H1 (cell line): ENCODE results near the gene DCP1B. TPM values are rescaled to one million over a fixed set of nuclear protein-coding genes. Genes with fewer than 3 reads are reported as not detected.

ENCODE experiments used
- CTCF ChIA-PET: fragments of 300-600 bp; sonication (Branson Sonifier 250); formaldehyde crosslinking; loops from one replicate; lab custom pipeline; 2021; ENCODE audit not compliant: partially characterized antibody; lab: Charles Lee
- POLR2A ChIA-PET: fragments of 300-600 bp; sonication (Branson Sonifier 250); formaldehyde crosslinking; loops from one replicate; lab custom pipeline; 2021; ENCODE audit warnings: inconsistent platforms; ENCODE audit not compliant: partially characterized antibody; lab: Charles Lee
- DNase-seq, 2 experiments: peaks; one replicate each; pipeline versions ENCODE4 v3.0.0 to v3.0.0-alpha.2; 2010 to 2022; ENCODE audit warnings: low spot score in 2 of 2, low read depth in 1 of 2, mixed read lengths in 1 of 2
- FAIRE-seq: peaks from 2 replicates; lab custom pipeline; 2011; peaks lifted over from hg19 to GRCh38; lab: Jason Lieb, UNC
- H2AFZ ChIP-seq: 2 replicates; pipeline ENCODE4 v1.8.1; 2012; ENCODE audit warnings: low read length, inconsistent platforms
- H2AK5ac ChIP-seq: 2 replicates; pipeline ENCODE4 v1.6.1; 2013; ENCODE audit warnings: low read depth, low read length
- H2BK120ac ChIP-seq: replicated peaks from 2 replicates; pipeline ENCODE3; 2013; ENCODE audit warnings: low read depth, low read length, inconsistent platforms
- H2BK12ac ChIP-seq: 2 replicates; pipeline ENCODE4 v1.6.1; 2013; ENCODE audit warnings: low read depth, low read length
- H2BK15ac ChIP-seq: 2 replicates; pipeline ENCODE4 v1.6.1; 2013; ENCODE audit warnings: low read length
- H2BK20ac ChIP-seq: 2 replicates; pipeline ENCODE4 v1.6.1; 2013; ENCODE audit warnings: low read length
- H2BK5ac ChIP-seq: 2 replicates; pipeline ENCODE4 v1.6.1; 2013; ENCODE audit warnings: low read depth, low read length
- H3K14ac ChIP-seq: 2 replicates; pipeline ENCODE4 v1.6.1; 2013; ENCODE audit warnings: inconsistent platforms; ENCODE audit not compliant: insufficient read length
- H3K18ac ChIP-seq: 2 replicates; pipeline ENCODE4 v1.6.1; 2013; ENCODE audit warnings: low read length; ENCODE audit errors: extremely low read depth
- H3K23ac ChIP-seq: 2 replicates; pipeline ENCODE4 v1.6.1; 2013; ENCODE audit warnings: inconsistent platforms; ENCODE audit not compliant: insufficient read length
- H3K23me2 ChIP-seq: 2 replicates; pipeline ENCODE4 v1.6.1; 2013; ENCODE audit warnings: low read depth, low read length
- H3K27ac ChIP-seq: 2 replicates; pipeline ENCODE4 v1.6.1; 2011; ENCODE audit warnings: low read depth, low read length, inconsistent platforms
- H3K27me3 ChIP-seq, 4 experiments: replicated peaks in 1 of 4; 1 replicate in 1 of 4; 2 replicates in 3 of 4; pipeline versions ENCODE4 v1.6.1 to v1.8.1; 2011 to 2013; ENCODE audit warnings: low read length in 3 of 4, mild to moderate bottlenecking in 3 of 4, inconsistent platforms in 2 of 4, mixed read lengths in 2 of 4, moderate library complexity in 1 of 4; ENCODE audit not compliant: control insufficient read depth in 3 of 4, insufficient read depth in 3 of 4; ENCODE audit errors: extremely low read depth in 1 of 4
- H3K36me3 ChIP-seq, 4 experiments: 2 replicates each; pipeline versions ENCODE4 v1.6.1 to v1.8.1; 2011 to 2013; ENCODE audit warnings: mild to moderate bottlenecking in 4 of 4, low read length in 3 of 4, moderate library complexity in 2 of 4, control low read depth in 1 of 4, inconsistent platforms in 1 of 4; ENCODE audit not compliant: insufficient read depth in 4 of 4, control insufficient read depth in 2 of 4
- H3K4ac ChIP-seq: replicated peaks from 2 replicates; pipeline ENCODE3; 2013; ENCODE audit warnings: low read length, low read depth, mixed read lengths, inconsistent platforms; ENCODE audit not compliant: insufficient read length
- H3K4me1 ChIP-seq, 4 experiments: replicated peaks in 1 of 4; 1 replicate in 1 of 4; 2 replicates in 3 of 4; pipeline versions ENCODE4 v1.6.1 to v1.8.1; 2011 to 2013; ENCODE audit warnings: low read length in 3 of 4, inconsistent platforms in 2 of 4, mixed read lengths in 1 of 4; ENCODE audit not compliant: insufficient read depth in 4 of 4, control insufficient read depth in 3 of 4
- H3K4me2 ChIP-seq, 2 experiments: 2 replicates each; pipeline versions ENCODE4 v1.6.1 to v1.8.1; 2011 to 2013; ENCODE audit warnings: low read depth in 2 of 2, low read length in 2 of 2, control low read depth in 1 of 2, inconsistent platforms in 1 of 2, mild to moderate bottlenecking in 1 of 2; ENCODE audit not compliant: insufficient read depth in 1 of 2
- H3K4me3 ChIP-seq, 4 experiments: fragments of 200-600, 300-600 bp in 1 of 4; sonication (generic), shearing (Covaris generic), sonication (Bioruptor Twin) in 1 of 4; 2 replicates each; pipeline versions ENCODE4 v1.5.1 to v1.8.1; 2011 to 2016; ENCODE audit warnings: low read length in 4 of 4, low read depth in 3 of 4, control low read depth in 2 of 4, inconsistent platforms in 2 of 4, mild to moderate bottlenecking in 2 of 4, mixed read lengths in 1 of 4, moderate library complexity in 1 of 4; ENCODE audit not compliant: insufficient read depth in 2 of 4; ENCODE audit errors: extremely low read depth in 1 of 4
- H3K56ac ChIP-seq: replicated peaks from 2 replicates; pipeline ENCODE3; 2013; ENCODE audit warnings: low read depth, mild to moderate bottlenecking, mixed read lengths, low read length, inconsistent platforms; ENCODE audit not compliant: insufficient read length
- H3K79me1 ChIP-seq: 2 replicates; pipeline ENCODE4 v1.6.1; 2013; ENCODE audit warnings: low read depth, low read length, control low read depth
- H3K79me2 ChIP-seq, 2 experiments: 2 replicates each; pipeline versions ENCODE4 v1.6.1 to v1.8.1; 2012 to 2013; ENCODE audit warnings: low read length in 2 of 2, mild to moderate bottlenecking in 2 of 2, inconsistent platforms in 1 of 2; ENCODE audit not compliant: insufficient read depth in 2 of 2, control insufficient read depth in 1 of 2
- H3K9ac ChIP-seq, 4 experiments: replicated peaks in 1 of 4; 1 replicate in 1 of 4; 2 replicates in 3 of 4; pipeline versions ENCODE4 v1.6.1 to v1.8.1; 2011 to 2013; ENCODE audit warnings: low read depth in 3 of 4, low read length in 3 of 4, control low read depth in 2 of 4, mild to moderate bottlenecking in 2 of 4, moderate library complexity in 2 of 4, inconsistent platforms in 1 of 4; ENCODE audit errors: extremely low read depth in 1 of 4
- H3K9me3 ChIP-seq, 2 experiments: 2 replicates each; pipeline versions ENCODE4 v1.6.1 to v1.8.1; 2012 to 2013; ENCODE audit warnings: mild to moderate bottlenecking in 2 of 2, moderate library complexity in 2 of 2, control low read depth in 1 of 2, inconsistent platforms in 1 of 2, low read depth in 1 of 2, low read length in 1 of 2, mixed read lengths in 1 of 2; ENCODE audit not compliant: insufficient read depth in 2 of 2
- H4K20me1 ChIP-seq, 2 experiments: replicated peaks in 1 of 2; 2 replicates each; pipeline versions ENCODE3 to v1.8.1; 2011 to 2013; ENCODE audit warnings: inconsistent platforms in 2 of 2, low read length in 2 of 2, mild to moderate bottlenecking in 1 of 2; ENCODE audit not compliant: insufficient read depth in 2 of 2, control insufficient read depth in 1 of 2
- H4K5ac ChIP-seq: 2 replicates; pipeline ENCODE4 v1.6.1; 2013; ENCODE audit warnings: low read length, low read depth, mixed read lengths, inconsistent platforms; ENCODE audit not compliant: insufficient read length
- H4K8ac ChIP-seq: 2 replicates; pipeline ENCODE4 v1.8.0; 2013; ENCODE audit warnings: mild to moderate bottlenecking, moderate library complexity, low read length, inconsistent platforms; ENCODE audit not compliant: insufficient read depth; ENCODE audit errors: extremely low read depth
- H4K91ac ChIP-seq: replicated peaks from 2 replicates; pipeline ENCODE3; 2013; ENCODE audit warnings: low read length, mixed read lengths, inconsistent platforms; ENCODE audit not compliant: insufficient read length
- ASH2L ChIP-seq: fragments of 200-600, 300-600 bp; sonication (generic); IDR thresholded peaks from one replicate; pipeline ENCODE4 v1.7.1; 2017; ENCODE audit warnings: low read length
- BACH1 ChIP-seq: IDR thresholded peaks from 2 replicates; pipeline ENCODE4 v1.6.1; 2012; ENCODE audit warnings: low read length, improper control_type of control experiment
- BRCA1 ChIP-seq: IDR thresholded peaks from 2 replicates; pipeline ENCODE4 v1.6.1; 2012; ENCODE audit warnings: low read depth, low read length, improper control_type of control experiment
- CEBPB ChIP-seq: IDR thresholded peaks from 2 replicates; pipeline ENCODE4 v1.6.1; 2012; ENCODE audit warnings: low read depth, low read length
- EZH2 ChIP-seq: fragments of 200-600 bp; sonication (generic); IDR thresholded peaks from 2 replicates; pipeline ENCODE4 v1.7.1; 2012; ENCODE audit warnings: low read depth, mild to moderate bottlenecking, moderate library complexity, low read length, inconsistent platforms; ENCODE audit not compliant: severe bottlenecking
- NANOG ChIP-seq: IDR thresholded peaks from 2 replicates; pipeline ENCODE4 v1.6.1; 2011; ENCODE audit warnings: low read length, low read depth, mild to moderate bottlenecking, inconsistent platforms; ENCODE audit not compliant: insufficient read depth, poor library complexity, severe bottlenecking
- NRF1 ChIP-seq: IDR thresholded peaks from 2 replicates; pipeline ENCODE4 v1.6.1; 2011; ENCODE audit warnings: mild to moderate bottlenecking, low read depth, low read length, improper control_type of control experiment
- PHF8 ChIP-seq: fragments of 200-600 bp; sonication (generic); conservative IDR thresholded peaks from 2 replicates; pipeline ENCODE4 v1.7.1; 2012; ENCODE audit warnings: low read depth, mild to moderate bottlenecking, inconsistent platforms, low read length, moderate library complexity
- POLR2A ChIP-seq, 2 experiments: IDR thresholded peaks; 1 replicate in 1 of 2; 2 replicates in 1 of 2; pipeline ENCODE4 v1.6.1; 2011; ENCODE audit warnings: low read depth in 2 of 2, low read length in 2 of 2, mild to moderate bottlenecking in 2 of 2; ENCODE audit errors: control extremely low read depth in 1 of 2
- RNF2 ChIP-seq: fragments of 200-900, 300-1000 bp; sonication (generic); IDR thresholded peaks from 2 replicates; pipeline ENCODE4 v1.7.1; 2016; ENCODE audit warnings: borderline replicate concordance, low read depth, mild to moderate bottlenecking, antibody characterized with exemption, low read length; ENCODE audit not compliant: poor library complexity, severe bottlenecking; ENCODE audit errors: missing control alignments
- TEAD4 ChIP-seq: IDR thresholded peaks from 2 replicates; pipeline ENCODE4 v1.6.1; 2012; ENCODE audit warnings: low read depth, low read length, inconsistent platforms, mixed read lengths
- WGBS, 2 experiments: shearing (Covaris generic) in 1 of 2; methylation state at CpG; one replicate each; pipeline versions ENCODE4 v1.1.6 to v1.1.7; 2013 to 2015; ENCODE audit warnings: low lambda C conversion rate in 2 of 2, mixed read lengths in 2 of 2, inconsistent platforms in 1 of 2, low coverage in 1 of 2, missing lambda C conversion rate in 1 of 2; ENCODE audit not compliant: insufficient replicate concordance in 2 of 2, insufficient coverage in 1 of 2, insufficient read length in 1 of 2; ENCODE audit errors: extremely low coverage in 1 of 2, missing lambda C conversion rate in 1 of 2; 5-methylcytosine and 5-hydroxymethylcytosine counted together
- polyA plus RNA-seq, 7 experiments: library from polyadenylated mRNA; depleted of rRNA in 3 of 7; stranded (reverse) in 5 of 7; unstranded in 2 of 7; fragments of >200 nt in 5 of 7; fragments of 200-250 nt in 2 of 7; gene quantifications; 1 replicate in 5 of 7; 2 replicates in 1 of 7; 4 replicates in 1 of 7; pipeline versions ENCODE4 v1.2.1 to v1.2.3, GENCODE V29; 2011 to 2013; ENCODE audit warnings: missing spikeins in 2 of 7, mixed read lengths in 2 of 7
- total RNA-seq: library from RNA; stranded (reverse); fragmentation: NEBNext Ultra II Directional; extraction: Animal tissue kit (Norgen Biotek cat#: 25700); gene quantifications from 2 replicates; pipeline ENCODE4 v1.2.1, GENCODE V29; 2021
- TF ChIP-seq, protein P1 (sequence below): IDR thresholded peaks from 2 replicates; pipeline ENCODE4 v1.6.1; 2011; ENCODE audit warnings: low read depth, mild to moderate bottlenecking, low read length; ENCODE audit not compliant: insufficient read depth
- TF ChIP-seq, protein P2 (sequence below): IDR thresholded peaks from 2 replicates; pipeline ENCODE4 v1.6.1; 2012; ENCODE audit warnings: inconsistent platforms

Gene DCP1B
- total and polyA plus RNA-seq, 2 of the 8 experiments (the other 6 are each of a cell fraction or from before 2014, with no cell fraction given), result 14.8 to 29.0 TPM

- Histone ChIP-seq H3K4me2 (no peak overlapping the region), H2BK20ac (no peak overlapping the region), H2BK120ac (no peak overlapping the region), H2BK5ac (no peak overlapping the region), H4K91ac (no peak overlapping the region), H2AFZ (no peak overlapping the region), H3K79me2 (peaks cover 0 to 3% of the 10 kb centered on the region in 2 experiments; a peak in 2 of 4 replicates), H4K20me1 (no peaks in the 10 kb centered on the region), H3K9me3 (no peaks in the 10 kb centered on the region), H2BK12ac (no peak overlapping the region), H3K27me3 (no peaks in the 10 kb centered on the region), H3K14ac (no peak overlapping the region), H2BK15ac (no peak overlapping the region), H3K36me3 (no peaks in the 10 kb centered on the region), H2AK5ac (no peak overlapping the region), H3K79me1 (no peaks in the 10 kb centered on the region), H3K4me1 (peaks cover 0 to 5% (median 3%) of the 10 kb centered on the region in 4 experiments; a peak in 5 of 7 replicates), H3K4me3 (no peak overlapping the region), H3K4ac (no peak overlapping the region), H4K5ac (no peak overlapping the region), H3K27ac (no peak overlapping the region), H3K23me2 (peaks cover 1% of the 10 kb centered on the region; the same call in 1 of the 2 replicates), H3K9ac (no peak overlapping the region), H3K23ac (no peak overlapping the region), H3K56ac (no peak overlapping the region), H3K18ac (no peak overlapping the region), H4K8ac (no peak overlapping the region)
- TF ChIP-seq PHF8, result no peak
- no peak for TF ChIP-seq POLR2A (IDR thresholded peaks at IDR 0.05; ENCODE audit: control extremely low read depth in 1 of 2, low read depth in 2 of 2, low read length in 2 of 2)
- no peak for TF ChIP-seq EZH2
- no peak for TF ChIP-seq NANOG
- TF ChIP-seq NRF1, result no peak
- no peak for TF ChIP-seq BACH1
- TF ChIP-seq CEBPB, result no peak
- TF ChIP-seq, protein P1, sequence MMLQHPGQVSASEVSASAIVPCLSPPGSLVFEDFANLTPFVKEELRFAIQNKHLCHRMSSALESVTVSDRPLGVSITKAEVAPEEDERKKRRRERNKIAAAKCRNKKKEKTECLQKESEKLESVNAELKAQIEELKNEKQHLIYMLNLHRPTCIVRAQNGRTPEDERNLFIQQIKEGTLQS, result no peak
- no peak for TF ChIP-seq RNF2
- TF ChIP-seq, protein P2, sequence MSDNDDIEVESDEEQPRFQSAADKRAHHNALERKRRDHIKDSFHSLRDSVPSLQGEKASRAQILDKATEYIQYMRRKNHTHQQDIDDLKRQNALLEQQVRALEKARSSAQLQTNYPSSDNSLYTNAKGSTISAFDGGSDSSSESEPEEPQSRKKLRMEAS, result no peak
- TF ChIP-seq TEAD4, result no peak
- no peak for TF ChIP-seq ASH2L
- TF ChIP-seq BRCA1, result no peak
- ChIA-PET CTCF (interaction anchor here (1.3 to 6.5 kb wide), 3 partner anchors 10 to 45 kb away, joined by 4 to 43 read pairs (median 18); no protein-coding TSS in a partner anchor), POLR2A (no interaction called here)
- DNase-seq, result no peak
- no peak for FAIRE-seq
- 86% methylated on average over 5 of the region's 5 CpGs; no CpG with 5 or more reads in 1 of the 2 experiments for WGBS, 2 experiments
Measured at GRCh38 chr12:2008677-2009076, 4.4 kb upstream of the DCP1B start.
